PFSK-1 (cell line): Measurements from ENCODE around the gene CEMIP.

Source experiments
- POLR2AphosphoS5 ChIP-seq: IDR thresholded peaks from 2 replicates; pipeline ENCODE4 v1.6.1; 2012; ENCODE audit warnings: low read depth, mild to moderate bottlenecking, control low read depth, low read length, moderate library complexity
- SIN3A ChIP-seq: IDR thresholded peaks from 2 replicates; pipeline ENCODE4 v1.6.1; 2012; ENCODE audit warnings: mild to moderate bottlenecking, low read length, moderate library complexity, borderline replicate concordance; ENCODE audit not compliant: insufficient read depth

DNA sequence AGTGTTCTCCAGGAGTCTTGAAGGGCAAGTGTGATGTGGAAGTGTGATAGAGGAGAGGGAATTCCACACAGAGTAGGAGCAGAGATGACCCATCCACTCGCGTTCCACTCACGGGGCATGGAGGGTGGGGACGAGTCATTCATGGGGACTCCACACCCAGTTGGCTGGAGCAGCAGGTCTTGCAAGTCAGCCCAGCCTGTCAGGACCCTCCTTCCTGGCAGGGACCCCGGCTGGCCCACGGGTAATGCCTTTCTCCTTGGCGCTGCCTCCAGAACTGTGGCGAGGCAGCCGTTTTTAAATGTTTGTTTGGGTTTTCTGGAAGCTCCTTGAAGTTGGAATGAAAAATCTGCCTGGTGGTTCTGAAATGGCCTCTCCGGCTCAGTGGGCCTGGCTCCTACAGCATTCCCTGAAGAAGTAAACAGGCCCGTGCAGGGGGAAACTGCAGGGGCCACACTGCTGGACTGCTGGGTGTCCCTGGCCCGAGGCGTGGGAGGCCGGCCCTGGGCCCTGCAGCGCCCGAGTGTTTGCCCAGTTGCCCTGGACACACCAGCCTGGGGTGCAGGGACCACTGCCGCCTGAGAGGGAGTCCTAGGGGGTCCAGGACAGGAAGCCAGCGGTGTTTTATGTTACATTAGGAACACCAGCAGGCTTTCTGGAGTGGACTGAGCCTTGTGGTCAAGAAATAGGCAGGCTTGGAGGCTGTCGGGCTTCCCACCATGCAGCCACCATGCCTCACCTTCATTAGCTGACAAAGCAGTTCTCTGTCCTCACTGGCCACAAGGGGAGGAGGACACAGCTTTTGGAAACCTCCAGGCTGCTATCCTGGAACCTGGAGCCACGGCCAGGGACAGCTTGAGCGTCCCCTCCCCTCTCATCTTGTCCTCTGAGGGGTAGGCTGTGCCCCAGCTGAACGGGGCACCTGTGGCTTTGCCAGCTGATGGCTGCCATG lies 61.3 kb downstream of the CEMIP start:
- TF ChIP-seq POLR2AphosphoS5, result no peak
- TF ChIP-seq SIN3A, result no peak
